NOMO-1 treated with dmso at 0.1 percent for 144 hours (cell line): ENCODE results near the gene LONRF2.
A peak's percentile ranks its signal among the peaks of the same experiment; 100 is the strongest.

Experiments used
- DNase-seq: peaks from one replicate; lab custom pipeline; 2025; ENCODE audit not compliant: unreplicated experiment; lab: John Stamatoyannopoulos, UW

The LONRF2 gene

DNA sequence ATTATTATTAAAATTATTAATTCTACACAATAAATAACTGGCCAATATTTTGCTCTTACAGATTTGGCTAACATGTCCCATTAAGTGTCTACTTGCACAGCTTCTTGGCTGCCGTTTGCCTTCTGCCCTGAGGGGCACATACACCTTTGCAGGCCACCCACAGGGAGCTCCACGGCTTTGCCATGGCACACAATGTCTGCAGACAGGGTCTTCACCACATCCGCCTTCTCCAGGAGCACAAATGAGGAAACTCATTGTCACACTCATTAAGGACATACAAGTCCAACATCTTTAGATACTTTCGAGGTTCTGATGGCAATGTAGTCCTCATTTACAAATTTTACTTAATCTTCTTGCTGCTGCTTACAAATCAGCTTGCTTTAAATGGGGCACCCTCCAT lies 45.6 kb downstream of the LONRF2 start:
- no peak for DNase-seq

DNA sequence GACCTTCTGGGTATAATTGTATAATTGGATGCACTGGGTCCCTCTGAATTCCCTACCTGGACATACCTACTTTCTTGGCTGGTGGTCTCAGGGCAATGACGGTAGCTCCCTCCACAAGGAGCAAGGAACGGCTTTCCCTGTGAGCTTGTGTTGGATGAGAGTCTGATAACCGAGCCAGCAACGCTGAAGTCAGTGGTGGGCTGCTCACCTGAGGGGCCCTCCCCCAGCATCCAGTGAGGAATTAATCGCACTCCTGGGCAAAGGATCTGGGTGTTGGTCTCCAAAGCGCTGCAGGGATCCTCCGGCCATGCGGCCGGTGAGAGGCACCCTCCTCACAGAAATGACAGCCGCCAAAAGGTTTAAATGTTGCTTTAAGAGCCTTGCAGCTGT lies 47.1 kb downstream of the LONRF2 start:
- no peak for DNase-seq

DNA sequence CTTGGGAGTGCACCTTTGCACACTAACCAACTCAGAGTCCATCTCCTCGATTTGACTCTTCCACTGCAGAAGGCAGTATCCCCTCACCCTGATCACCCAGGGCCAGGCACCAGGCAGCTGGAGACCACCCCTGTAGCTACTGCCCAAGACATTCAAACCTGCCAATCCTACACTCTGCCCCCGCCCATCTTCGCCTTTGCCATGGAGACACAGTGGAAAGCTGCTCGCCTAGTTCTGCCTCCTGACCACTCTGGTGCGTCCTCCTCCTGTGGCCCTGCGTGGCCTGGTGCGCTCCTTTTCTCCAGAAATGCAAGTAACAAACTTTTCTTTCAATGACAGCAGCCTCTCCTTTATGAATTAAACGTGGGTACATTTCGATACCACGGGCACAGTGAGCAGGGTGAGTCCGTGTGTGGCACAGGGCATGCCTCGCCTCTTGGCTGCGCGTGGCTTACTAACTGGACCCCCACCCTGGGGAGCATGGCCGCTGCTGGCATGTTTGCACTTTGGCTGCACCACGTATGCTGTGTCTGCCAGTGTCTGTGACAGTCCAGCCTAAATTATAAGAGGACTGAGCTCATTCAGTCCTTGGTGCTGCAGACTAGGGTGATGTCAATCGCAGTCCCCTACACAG lies 47.6 kb downstream of the LONRF2 start:
- no peak for DNase-seq

DNA sequence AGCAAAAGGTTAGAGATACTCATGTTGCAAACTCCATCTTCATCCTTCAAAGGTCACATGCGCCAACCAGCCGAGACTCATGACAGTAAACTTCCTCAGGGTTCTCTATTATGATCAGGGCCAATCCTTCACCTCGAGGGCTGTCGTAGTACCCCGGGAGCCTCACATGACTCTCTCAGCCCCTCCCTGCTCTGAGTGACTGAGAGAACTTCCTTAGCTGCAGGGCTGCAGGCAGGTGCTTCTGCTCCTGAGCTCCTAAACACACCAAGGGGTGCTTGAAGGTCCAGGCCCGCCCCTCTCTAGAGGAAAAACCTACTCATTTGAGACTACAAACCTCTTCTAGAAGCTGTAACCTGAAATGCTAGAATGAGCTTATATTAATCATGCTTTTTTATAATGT lies 48.2 kb downstream of the LONRF2 start:
- DNase-seq: no peak

DNA sequence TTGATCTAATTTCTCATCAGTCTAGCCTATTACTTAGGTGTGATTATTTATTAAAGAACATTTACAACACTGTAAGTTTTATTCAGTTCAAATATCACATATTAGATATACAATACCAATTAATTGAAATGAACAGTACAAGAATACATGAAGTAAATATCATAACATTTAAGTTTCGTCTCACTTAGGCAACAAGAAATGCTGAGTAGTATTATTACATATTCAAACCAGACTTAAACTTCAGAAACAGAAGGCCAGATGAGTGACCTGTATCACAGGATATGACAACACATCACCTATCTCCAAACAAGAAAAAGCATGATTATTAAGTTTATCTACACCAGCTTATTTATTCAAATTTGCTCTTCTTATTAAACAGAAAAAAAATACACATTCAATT lies 48.9 kb downstream of the LONRF2 start:
- DNase-seq: no peak

DNA sequence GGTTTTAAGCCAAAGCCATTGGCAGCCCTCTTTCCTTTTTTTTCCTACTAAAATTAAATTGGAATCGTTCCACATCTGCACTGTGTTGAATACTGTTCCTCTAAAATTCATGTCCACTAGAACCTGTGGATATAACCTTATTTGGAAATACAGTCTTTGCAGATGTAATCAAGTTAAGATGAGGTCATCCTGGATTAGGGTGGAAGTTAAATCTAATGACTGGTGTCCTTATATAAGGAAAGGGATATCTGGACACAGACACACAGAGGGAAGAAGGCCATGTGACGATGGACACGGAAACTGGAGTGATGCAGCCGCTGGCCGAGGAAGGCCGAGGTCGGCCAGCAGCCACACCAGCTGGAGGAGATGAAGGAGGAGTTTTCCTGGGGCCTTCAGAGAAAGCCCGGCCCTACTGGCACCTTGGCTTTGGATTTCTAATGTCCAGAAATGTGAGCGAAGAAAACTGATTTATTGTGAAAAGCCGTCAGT lies 49.4 kb downstream of the LONRF2 start:
- DNase-seq: no peak

DNA sequence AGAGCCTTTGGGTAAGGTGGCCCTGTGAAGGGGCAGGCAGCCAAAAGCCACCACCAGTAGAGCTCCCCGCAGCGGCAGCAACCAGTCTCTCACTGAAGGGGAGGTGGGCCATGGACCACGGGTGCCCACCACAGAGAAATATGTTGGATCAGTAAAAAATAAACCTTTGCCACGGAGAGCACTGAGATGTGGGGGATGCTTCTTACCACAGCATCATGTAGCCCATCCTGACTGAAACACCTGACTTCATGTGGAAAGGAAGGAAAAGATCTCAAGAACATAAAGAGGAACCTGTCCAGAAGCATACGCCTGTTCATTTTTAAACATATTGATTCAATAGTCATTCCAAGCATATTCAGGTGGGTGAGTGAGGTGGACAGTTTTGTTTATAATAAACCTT lies 51.1 kb downstream of the LONRF2 start:
- DNase-seq: no peak

DNA sequence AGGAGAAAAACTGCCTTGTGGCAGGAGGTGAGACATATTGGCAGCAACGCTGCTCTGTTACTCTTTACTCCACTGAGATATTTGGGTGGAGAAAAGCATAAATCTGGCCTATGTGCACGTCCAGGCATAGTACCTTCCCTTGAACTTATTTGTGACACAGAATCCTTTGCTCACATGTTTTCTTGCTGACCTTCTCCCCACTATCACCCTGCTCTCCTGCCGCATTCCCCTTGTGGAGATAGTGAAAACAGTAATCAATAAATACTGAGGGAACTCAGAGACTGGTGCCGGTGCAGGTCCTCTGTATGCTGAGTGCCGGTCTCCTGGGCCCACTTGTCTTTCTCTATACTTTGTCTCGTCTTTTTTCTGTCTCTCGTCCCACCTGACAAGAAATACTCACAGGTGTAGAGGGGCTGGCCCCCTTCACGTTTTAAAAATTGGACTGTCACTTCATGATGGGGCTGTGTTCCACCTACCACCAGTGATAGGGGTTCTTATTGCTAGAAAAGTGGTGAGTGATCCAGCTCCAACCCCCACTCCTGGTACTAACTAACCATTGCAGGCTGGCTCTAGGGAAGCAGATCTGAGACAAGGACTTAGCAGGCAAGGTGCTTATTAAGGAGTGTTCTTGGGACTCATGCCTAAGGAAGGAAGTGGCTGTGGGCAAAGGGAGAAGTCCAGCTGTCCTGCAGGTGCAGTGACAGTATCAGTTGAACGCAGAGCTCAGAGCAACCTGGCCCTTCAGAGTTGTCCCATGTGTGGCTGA lies 51.7 kb downstream of the LONRF2 start:
- no peak for DNase-seq

DNA sequence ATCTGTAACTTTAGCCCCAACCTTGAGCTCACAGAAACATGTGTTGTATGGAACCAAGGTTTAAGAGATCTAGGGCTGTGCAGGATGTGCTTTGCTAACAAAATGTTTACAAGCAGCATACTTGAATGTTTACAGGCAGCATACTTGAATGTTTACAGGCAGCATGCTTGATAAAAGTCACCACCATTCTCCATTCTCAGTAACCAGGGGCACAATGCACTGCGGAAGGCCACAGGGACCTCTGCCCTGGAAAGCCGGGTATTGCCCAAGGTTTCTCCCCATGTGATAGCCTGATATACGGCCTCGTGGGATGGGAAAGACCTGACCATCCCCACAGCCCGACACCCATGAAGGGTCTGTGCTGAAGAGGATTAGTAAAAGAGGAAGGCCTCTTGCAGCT lies 52.4 kb downstream of the LONRF2 start:
- no peak for DNase-seq

DNA sequence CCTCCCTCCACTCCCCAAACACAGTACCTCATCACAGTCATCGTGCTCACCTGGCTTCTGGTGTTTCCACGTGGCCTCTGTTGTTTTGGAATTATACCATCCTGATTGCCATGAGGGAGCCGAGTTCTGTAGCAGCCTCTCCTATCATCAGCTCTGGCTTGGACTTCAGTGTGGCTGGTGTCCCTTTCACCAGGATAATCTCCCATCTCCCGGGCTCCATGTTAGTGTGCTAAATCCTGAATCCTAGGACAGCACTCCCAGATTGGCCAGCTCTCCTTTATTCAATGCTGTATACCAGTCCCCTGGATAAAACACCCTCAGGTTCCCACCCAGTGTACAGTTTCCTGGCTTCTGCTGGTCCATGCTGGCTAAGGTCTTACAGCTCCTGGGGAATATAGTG lies 53.3 kb downstream of the LONRF2 start:
- no peak for DNase-seq

DNA sequence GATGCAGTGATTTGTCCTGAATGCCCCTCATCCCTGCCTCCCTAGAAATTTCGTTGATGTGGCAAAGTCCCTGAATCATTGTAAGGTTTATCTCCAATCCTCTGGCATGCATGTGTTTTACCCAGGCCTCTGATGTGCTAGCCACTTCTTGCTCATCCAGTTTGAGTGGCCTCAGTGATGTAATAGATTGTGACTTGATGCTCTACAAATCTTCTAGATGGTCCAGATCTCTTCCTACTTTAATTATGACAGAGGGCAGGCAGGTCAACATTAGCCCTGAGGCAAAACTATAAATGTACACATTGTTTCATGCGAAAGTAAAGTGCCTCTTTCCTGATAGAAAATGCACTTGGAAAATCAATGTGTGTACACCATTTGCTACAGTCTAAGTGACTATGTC lies 54.5 kb downstream of the LONRF2 start:
- DNase-seq: no peak

DNA sequence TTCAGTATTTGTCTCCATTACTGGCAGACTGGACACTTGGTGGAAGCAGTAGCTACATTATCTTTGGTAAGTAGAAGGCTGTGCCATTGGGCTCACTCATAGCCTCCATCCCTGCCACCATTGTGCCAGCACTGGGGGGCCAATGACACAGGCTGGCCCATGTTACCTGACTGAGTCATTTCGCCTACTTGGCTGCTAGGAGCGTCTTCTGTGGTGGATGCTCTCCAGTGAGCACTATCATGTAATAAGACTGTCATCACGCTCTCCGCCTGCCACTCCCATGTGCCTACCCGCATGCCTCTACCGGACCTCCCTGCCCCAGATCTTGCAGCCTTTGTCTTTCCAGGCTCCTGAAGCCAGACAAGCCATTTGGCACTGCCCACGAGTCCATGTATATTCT lies 56.2 kb downstream of the LONRF2 start:
- DNase-seq: no peak

DNA sequence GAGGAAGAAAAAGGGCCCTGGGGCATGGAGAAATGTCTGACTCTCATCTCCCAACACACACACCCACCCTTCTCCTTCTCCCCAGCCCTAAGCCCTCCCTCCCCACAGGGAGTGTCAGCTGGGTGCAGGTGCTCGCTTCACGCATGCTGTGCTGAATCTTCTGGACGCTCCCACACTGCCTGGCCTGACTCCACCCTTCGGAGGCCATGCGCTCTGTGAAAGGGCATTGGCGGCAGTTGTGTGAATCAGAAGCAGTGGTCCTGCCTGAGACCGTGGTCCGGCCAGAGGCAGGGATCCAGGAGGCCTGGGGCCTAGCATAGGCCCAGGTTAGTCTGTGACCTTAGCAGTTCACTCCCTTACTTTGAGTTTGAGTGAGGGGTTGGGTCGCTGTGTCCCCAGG lies 57.1 kb downstream of the LONRF2 start:
- no peak for DNase-seq

DNA sequence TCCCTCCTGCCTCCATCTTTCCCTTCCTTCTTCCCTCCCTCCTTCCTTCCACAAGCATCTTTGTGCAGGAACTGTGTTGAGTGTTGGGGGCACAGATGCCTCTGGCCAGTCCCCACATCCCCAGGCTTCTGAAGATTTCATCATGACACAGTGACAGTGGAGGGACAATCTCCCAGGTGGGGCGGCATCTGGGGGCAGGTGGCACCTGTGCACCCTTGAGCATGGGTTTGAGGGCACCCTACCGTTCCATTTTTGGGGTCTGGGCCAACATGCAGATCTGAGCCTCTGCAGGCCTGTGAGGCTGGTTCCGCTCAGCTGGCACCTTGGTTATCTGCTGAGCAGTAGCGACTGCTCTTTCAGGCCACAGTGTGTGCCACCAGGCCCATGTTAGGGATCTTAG lies 57.6 kb downstream of the LONRF2 start:
- DNase-seq: no peak

DNA sequence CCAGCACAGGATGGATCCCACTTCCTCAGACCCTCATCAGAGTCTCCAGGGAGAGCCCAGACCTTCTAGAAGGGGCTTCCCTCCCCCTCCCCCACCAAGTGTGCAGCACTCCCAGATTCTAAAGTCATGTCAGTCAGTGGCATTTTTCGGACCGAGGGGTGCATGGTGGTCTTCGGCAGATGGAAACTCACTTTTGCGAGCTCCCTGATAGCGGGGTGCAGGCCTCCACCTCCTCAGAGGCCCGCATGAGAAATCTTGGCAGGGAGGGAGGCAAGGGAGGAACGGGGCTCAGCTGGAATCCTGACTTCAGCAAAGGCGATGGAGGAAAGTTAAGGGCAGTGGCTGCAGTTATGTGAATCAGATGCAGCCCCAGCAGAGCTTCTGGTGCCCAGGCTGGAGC lies 58.2 kb downstream of the LONRF2 start:
- no peak for DNase-seq

DNA sequence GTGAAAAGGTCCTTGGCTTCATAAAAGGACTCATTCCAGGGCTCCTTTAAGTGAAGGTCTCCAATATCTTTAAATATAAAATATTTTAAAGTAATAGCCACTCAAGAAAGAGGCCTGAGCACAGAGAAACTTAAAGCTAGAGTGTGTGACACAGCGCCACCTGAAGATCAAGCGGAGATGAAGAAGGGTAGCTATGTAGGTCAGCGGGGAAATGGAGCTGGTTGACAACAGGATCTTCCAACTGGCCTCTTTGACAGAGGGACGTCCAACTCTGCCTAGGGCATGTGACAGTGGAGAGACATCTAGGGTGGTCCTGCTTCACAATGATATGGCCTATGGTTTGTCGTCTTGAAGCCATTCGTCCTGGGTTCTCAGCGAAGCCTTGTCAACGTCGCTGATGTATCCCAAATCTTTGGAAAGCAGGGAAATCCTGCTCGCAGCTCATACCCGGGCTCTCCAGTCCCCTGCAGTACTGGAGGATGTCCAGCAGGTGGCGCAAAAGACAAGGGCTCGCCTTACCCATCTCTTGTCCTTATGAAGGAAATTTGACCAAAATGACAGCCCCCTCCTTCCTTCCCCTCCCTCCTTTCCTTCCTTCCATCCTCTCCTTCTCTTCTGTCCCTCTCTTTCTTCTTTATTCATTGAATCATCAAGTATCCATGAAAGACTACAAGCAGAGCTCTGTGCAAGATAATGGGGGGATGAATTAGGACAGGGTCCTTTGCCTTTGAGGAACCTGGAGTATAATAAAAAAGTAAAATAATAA lies 59.6 kb downstream of the LONRF2 start:
- no peak for DNase-seq

DNA sequence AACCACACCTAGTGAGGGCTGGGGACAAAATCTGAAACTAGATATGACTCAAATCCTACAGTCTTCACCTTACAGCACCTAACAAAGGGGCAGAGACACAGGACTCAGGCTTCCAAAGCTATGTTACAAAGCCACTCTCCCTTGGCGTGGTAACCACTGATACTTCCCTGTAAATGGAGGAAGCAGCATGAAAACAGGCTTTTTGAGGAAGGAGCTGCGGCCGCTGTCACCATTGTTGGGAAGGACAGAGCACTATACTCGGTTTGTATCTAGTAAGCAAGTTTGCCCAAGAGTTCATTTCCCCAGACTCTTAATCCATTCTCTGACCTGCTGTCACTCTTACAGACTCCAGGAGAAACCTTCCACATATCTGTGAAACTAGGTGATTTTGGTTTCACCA lies 60.3 kb downstream of the LONRF2 start:
- peak; percentile 14 for DNase-seq

DNA sequence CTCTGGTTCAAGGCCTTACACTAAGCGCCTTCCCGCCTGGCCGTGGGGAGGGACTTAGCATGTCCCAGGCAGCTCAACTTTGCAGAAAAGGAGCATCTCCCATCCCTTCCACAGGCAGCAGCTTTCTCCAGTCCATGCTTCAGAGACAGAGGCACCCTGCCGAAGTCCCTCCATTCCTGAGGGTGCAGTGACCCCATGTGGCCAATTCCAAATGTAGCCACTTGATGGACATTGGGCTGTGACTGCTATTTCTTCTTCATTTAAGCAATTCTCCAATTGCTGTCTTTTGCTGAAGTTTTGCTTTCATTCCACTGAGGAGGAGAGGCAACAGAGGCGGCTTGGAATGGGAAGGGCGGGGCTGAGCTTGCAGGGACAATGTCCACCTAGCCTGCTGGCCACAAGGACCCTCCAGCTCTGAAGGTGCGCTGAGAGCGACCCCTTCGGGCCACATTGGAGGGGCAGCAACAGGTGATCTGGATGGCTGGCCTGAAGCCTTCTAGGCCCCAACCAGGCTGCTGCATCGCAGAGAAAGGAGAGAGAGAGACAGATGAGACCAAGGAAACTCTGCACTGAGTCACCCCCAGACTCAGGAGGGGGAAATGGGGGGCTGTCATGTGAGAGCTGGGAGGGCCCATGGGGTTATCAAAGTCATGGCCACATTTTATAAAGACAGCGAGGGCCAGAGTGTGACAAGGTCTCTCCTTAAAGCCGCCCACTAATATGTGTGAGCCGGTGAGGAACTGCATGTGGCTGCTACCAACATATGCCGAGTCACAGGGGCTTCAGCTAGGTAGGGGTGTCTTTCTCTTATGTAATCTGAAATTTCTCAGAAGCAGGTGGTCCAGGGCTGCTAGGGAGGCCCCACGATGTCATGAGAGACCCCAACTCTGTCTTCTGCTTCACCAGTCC lies 61.3 kb downstream of the LONRF2 start:
- peak; percentile 66 for DNase-seq

DNA sequence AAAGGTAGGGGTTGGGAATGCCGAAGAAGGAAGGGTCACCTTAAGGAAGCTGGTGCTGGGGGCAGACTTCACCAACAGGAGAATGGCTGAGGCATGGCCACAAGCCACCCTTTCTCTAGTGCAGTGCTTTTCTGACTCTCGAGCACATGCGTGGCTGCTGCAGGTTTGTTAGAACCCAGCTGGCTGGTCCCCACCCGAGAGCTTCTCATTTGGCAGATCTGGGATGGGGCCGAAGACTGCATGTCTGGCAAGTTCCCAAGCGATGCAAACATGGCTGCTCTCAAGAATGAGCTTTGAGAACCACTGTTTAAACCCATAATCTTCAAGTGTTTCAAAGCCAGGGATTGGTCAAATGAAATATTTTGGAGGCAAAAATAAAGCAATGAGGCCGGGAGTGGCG lies 63.2 kb downstream of the LONRF2 start:
- no peak for DNase-seq

DNA sequence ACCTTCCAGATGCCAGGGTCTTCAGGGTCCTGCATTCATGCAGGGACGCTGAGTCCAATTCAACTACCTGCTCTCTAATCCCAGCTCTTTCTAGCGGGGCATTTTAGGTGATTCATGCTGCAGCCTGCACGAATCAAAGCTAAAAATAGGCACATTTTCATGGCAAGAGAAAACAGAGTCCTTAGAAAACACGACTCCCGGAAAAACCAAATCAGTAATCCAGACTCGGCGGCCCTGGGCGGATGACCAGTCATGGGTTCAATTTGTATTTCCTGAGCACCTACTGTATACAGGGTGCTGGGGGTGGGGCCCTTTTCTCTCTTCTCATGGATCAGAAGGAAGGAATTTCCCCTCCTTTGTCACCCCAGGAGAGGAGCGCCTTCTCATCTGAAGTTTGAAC lies 64.4 kb downstream of the LONRF2 start:
- DNase-seq: no peak

DNA sequence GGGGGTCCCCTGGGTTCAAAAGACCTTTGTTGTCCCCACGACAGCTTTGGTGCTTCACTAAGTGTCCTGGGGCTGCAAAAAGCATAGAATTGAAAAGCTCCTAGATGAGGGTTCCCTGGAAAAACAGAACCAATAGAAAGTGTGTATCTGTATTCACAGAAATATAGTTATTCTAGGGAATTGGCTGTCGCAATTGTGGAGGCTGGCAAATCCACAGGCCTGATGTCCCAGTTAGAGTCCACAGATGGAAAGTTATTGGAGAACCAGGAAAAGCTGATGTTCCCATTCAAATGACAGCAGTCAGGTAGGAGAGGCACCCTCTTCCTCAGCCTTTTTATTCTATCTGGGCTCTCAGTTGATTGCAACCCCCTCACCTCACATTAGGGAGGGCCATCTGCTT lies 65.5 kb downstream of the LONRF2 start:
- DNase-seq: no peak
